SK-N-SH (cell line): ENCODE data around the gene NOVA1. TPM values are rescaled to one million over a fixed set of nuclear protein-coding genes. Genes with fewer than 3 reads are reported as not detected.

Experiments
- CTCF ChIA-PET: fragments of 300-600, 350-600 bp; formaldehyde crosslinking; extraction: SDS; loops from one replicate; lab custom pipeline; 2021; lab: Yijun Ruan, JAX
- POLR2A ChIA-PET: fragments of 350-600 bp; sonication (Branson Sonifier 250); formaldehyde crosslinking; extraction: SDS; loops from one replicate; lab custom pipeline; 2020; ENCODE audit warnings: antibody characterized with exemption, inconsistent platforms; lab: Yijun Ruan, JAX
- DNase-seq: peaks from one replicate; pipeline ENCODE4 v3.0.0; 2012
- H2AFZ ChIP-seq: fragments of 200-600 bp; sonication (generic); 2 replicates; pipeline ENCODE4 v1.8.1; 2016; ENCODE audit warnings: antibody characterized with exemption, mild to moderate bottlenecking, low read depth
- H3F3A ChIP-seq: fragments of 200-600 bp; sonication (generic); replicated peaks from 2 replicates; pipeline ENCODE3; 2016; ENCODE audit warnings: antibody characterized with exemption, mild to moderate bottlenecking; ENCODE audit not compliant: insufficient read depth
- H3K27ac ChIP-seq, 2 experiments: fragments of 200-500 bp in 1 of 2; fragments of 200-600 bp in 1 of 2; sonication (Bioruptor generic) in 1 of 2; sonication (generic), shearing (Covaris generic) in 1 of 2; 2 replicates each; pipeline versions ENCODE4 v1.5.1 to v1.6.1; 2014 to 2016; ENCODE audit warnings: low read depth in 2 of 2, inconsistent platforms in 1 of 2, low read length in 1 of 2, mild to moderate bottlenecking in 1 of 2, mixed read lengths in 1 of 2
- H3K27me3 ChIP-seq: fragments of 200-600 bp; sonication (generic), shearing (Covaris generic); 2 replicates; pipeline ENCODE4 v1.6.1; 2016; ENCODE audit warnings: mixed run types; ENCODE audit not compliant: insufficient read depth
- H3K36me3 ChIP-seq, 2 experiments: fragments of 200-500 bp in 1 of 2; fragments of 200-600 bp in 1 of 2; sonication (Bioruptor generic) in 1 of 2; sonication (generic) in 1 of 2; replicated peaks in 1 of 2; 2 replicates each; pipeline versions ENCODE3 to v1.5.1; 2014 to 2016; ENCODE audit warnings: low read length in 1 of 2, mild to moderate bottlenecking in 1 of 2; ENCODE audit not compliant: insufficient read depth in 2 of 2, control insufficient read depth in 1 of 2
- H3K4me1 ChIP-seq, 2 experiments: fragments of 200-500 bp in 1 of 2; fragments of 200-600 bp in 1 of 2; sonication (Bioruptor generic) in 1 of 2; sonication (generic), shearing (Covaris generic) in 1 of 2; 2 replicates each; pipeline versions ENCODE4 v1.5.1 to v1.6.1; 2014 to 2016; ENCODE audit warnings: low read depth in 1 of 2, low read length in 1 of 2, mixed run types in 1 of 2; ENCODE audit not compliant: insufficient read depth in 2 of 2, control insufficient read depth in 1 of 2
- H3K4me2 ChIP-seq: fragments of 200-600 bp; sonication (generic), shearing (Covaris generic); 2 replicates; pipeline ENCODE4 v1.6.1; 2017; ENCODE audit warnings: mixed run types
- H3K4me3 ChIP-seq, 2 experiments: fragments of 200-500 bp in 1 of 2; fragments of 200-600 bp in 1 of 2; sonication (Bioruptor generic) in 1 of 2; sonication (generic), shearing (Covaris generic) in 1 of 2; 2 replicates each; pipeline versions ENCODE4 v1.5.1 to v1.8.1; 2014 to 2016; ENCODE audit warnings: low read depth in 2 of 2, inconsistent platforms in 1 of 2, low read length in 1 of 2, mild to moderate bottlenecking in 1 of 2, mixed read lengths in 1 of 2, moderate library complexity in 1 of 2
- H3K79me2 ChIP-seq: fragments of 200-600 bp; sonication (generic); 2 replicates; pipeline ENCODE4 v1.8.1; 2017; ENCODE audit warnings: mild to moderate bottlenecking; ENCODE audit not compliant: insufficient read depth
- H3K9ac ChIP-seq: fragments of 200-600 bp; sonication (generic); 2 replicates; pipeline ENCODE4 v1.6.1; 2017; ENCODE audit warnings: mixed run types
- H3K9me2 ChIP-seq: fragments of 200-600 bp; sonication (generic); 2 replicates; pipeline ENCODE4 v1.6.1; 2017; ENCODE audit warnings: mixed run types
- H3K9me3 ChIP-seq: fragments of 200-600 bp; sonication (generic); 2 replicates; pipeline ENCODE4 v1.6.1; 2017; ENCODE audit warnings: mixed run types, mild to moderate bottlenecking, moderate library complexity
- H4K20me1 ChIP-seq: fragments of 200-600 bp; sonication (generic); 2 replicates; pipeline ENCODE4 v1.6.1; 2017; ENCODE audit warnings: mild to moderate bottlenecking, mixed run types; ENCODE audit not compliant: insufficient read depth
- EZH2phosphoT487 ChIP-seq: fragments of 200-600 bp; sonication (generic); IDR thresholded peaks from 2 replicates; pipeline ENCODE4 v1.6.1; 2017; ENCODE audit warnings: low read depth, mixed run types, mild to moderate bottlenecking, antibody characterized with exemption, moderate library complexity, borderline replicate concordance
- GATA2 ChIP-seq: sonication (generic); formaldehyde crosslinking; IDR thresholded peaks from 2 replicates; pipeline ENCODE4 v1.5.0; 2020; ENCODE audit warnings: mild to moderate bottlenecking, missing genetic modification reagents
- IRF3 ChIP-seq: fragments of 150-350 bp; IDR thresholded peaks from 2 replicates; pipeline ENCODE4 v1.6.1; 2016; ENCODE audit warnings: mild to moderate bottlenecking, low read depth, low read length
- JUND ChIP-seq: IDR thresholded peaks from 2 replicates; pipeline ENCODE4 v1.4.0; 2012
- MAX ChIP-seq: IDR thresholded peaks from 2 replicates; pipeline ENCODE4 v1.4.0; 2012; ENCODE audit warnings: low read depth
- MXI1 ChIP-seq: IDR thresholded peaks from 2 replicates; pipeline ENCODE4 v1.6.1; 2012; ENCODE audit warnings: mild to moderate bottlenecking, low read depth, low read length, improper control_type of control experiment
- NFIC ChIP-seq: IDR thresholded peaks from 2 replicates; pipeline ENCODE4 v1.4.0; 2012; ENCODE audit warnings: borderline replicate concordance
- PBX3 ChIP-seq: IDR thresholded peaks from 2 replicates; pipeline ENCODE4; 2012
- RAD21 ChIP-seq: IDR thresholded peaks from 2 replicates; pipeline ENCODE4 v1.6.1; 2012; ENCODE audit warnings: mild to moderate bottlenecking, low read length
- RCOR1 ChIP-seq: fragments of 150-350 bp; IDR thresholded peaks from 2 replicates; pipeline ENCODE4 v1.6.1; 2017; ENCODE audit warnings: antibody characterized with exemption, low read length
- REST ChIP-seq: IDR thresholded peaks from 2 replicates; pipeline ENCODE4 v1.6.1; 2012; ENCODE audit warnings: mild to moderate bottlenecking, low read depth, low read length, moderate library complexity
- RXRA ChIP-seq: IDR thresholded peaks from 2 replicates; pipeline ENCODE4 v1.4.0; 2012; ENCODE audit warnings: low read depth, mild to moderate bottlenecking, borderline replicate concordance
- TCF12 ChIP-seq: IDR thresholded peaks from 2 replicates; pipeline ENCODE4 v1.4.0; 2012
- USF2 ChIP-seq: fragments of 150-350 bp; IDR thresholded peaks from 2 replicates; pipeline ENCODE4 v1.6.1; 2017; ENCODE audit warnings: antibody characterized with exemption, low read length, low read depth, borderline replicate concordance
- WGBS: methylation state at CpG from one replicate; pipeline ENCODE4 v1.1.6; 2017; ENCODE audit warnings: low lambda C conversion rate; 5-methylcytosine and 5-hydroxymethylcytosine counted together
- polyA plus RNA-seq, 3 experiments: library from polyadenylated mRNA; depleted of rRNA; stranded (reverse); fragments of >200 nt; gene quantifications; 2 replicates each; pipeline ENCODE4 v1.2.3, GENCODE V29; 2012

NOVA1 gene
- polyA plus RNA-seq, 1 of the 3 experiments (the other 2 are of a cell fraction): 0.44 TPM

GRCh38 chr14:26548406-26548805 is 49.4 kb downstream of the NOVA1 start (continued):
- no peak for TF ChIP-seq NFIC

GRCh38 chr14:26538176-26538575 is 59.7 kb downstream of the NOVA1 start:
- Histone ChIP-seq H3K27ac (no peak overlapping the region), H3F3A (no peaks in the 10 kb centered on the region), H3K4me2 (no peak overlapping the region), H3K9ac (no peak overlapping the region), H3K4me1 (no peaks in the 10 kb centered on the region), H4K20me1 (no peaks in the 10 kb centered on the region), H3K27me3 (no peaks in the 10 kb centered on the region), H2AFZ (no peak overlapping the region), H3K79me2 (no peaks in the 10 kb centered on the region), H3K9me2 (no peaks in the 10 kb centered on the region), H3K9me3 (no peaks in the 10 kb centered on the region), H3K4me3 (no peak overlapping the region), H3K36me3 (no peaks in the 10 kb centered on the region)
- DNase-seq: no peak
- POLR2A ChIA-PET: no interaction called here
- CTCF ChIA-PET: interaction anchor here (0.6 kb wide), 1 partner anchor 8 kb away, joined by 3 read pairs; no protein-coding TSS in a partner anchor
- TF ChIP-seq USF2 (no peak), MXI1 (no peak), RAD21 (no peak), PBX3 (no peak), JUND (no peak), RXRA (no peak), RCOR1 (no peak), TCF12 (no peak), MAX (no peak), EZH2phosphoT487 (no peak), IRF3 (no peak), NFIC (no peak), GATA2 (CRISPR knock-in tag) (no peak), REST (no peak)
- 38% methylated on average over 1 of the region's 1 CpG for whole genome bisulfite sequencing
